IPS-20b (cell line): ENCODE data around the gene DTX4.

ENCODE experiments used
- H3K27ac ChIP-seq: one replicate; pipeline ENCODE4 v1.5.1; 2013; ENCODE audit warnings: low read length
- H3K27me3 ChIP-seq: 2 replicates; pipeline ENCODE4 v1.6.1; 2013; ENCODE audit warnings: mild to moderate bottlenecking, low read length, inconsistent platforms; ENCODE audit not compliant: insufficient read depth
- H3K36me3 ChIP-seq: 2 replicates; pipeline ENCODE4 v1.6.1; 2013; ENCODE audit warnings: low read depth, mild to moderate bottlenecking, inconsistent platforms, low read length, moderate library complexity; ENCODE audit not compliant: insufficient read depth
- H3K4me1 ChIP-seq: 2 replicates; pipeline ENCODE4 v1.6.1; 2013; ENCODE audit warnings: mild to moderate bottlenecking, control low read depth, inconsistent platforms, low read length, moderate library complexity; ENCODE audit not compliant: insufficient read depth
- H3K4me3 ChIP-seq: 2 replicates; pipeline ENCODE4 v1.5.1; 2013; ENCODE audit warnings: mild to moderate bottlenecking, low read length, inconsistent platforms
- H3K9ac ChIP-seq: 2 replicates; pipeline ENCODE4 v1.6.1; 2013; ENCODE audit warnings: low read depth, mild to moderate bottlenecking, inconsistent platforms, low read length, moderate library complexity
- H3K9me3 ChIP-seq: 2 replicates; pipeline ENCODE4 v1.6.1; 2013; ENCODE audit warnings: mild to moderate bottlenecking, low read depth, low read length, inconsistent platforms; ENCODE audit not compliant: insufficient read depth

The DTX4 gene

DNA sequence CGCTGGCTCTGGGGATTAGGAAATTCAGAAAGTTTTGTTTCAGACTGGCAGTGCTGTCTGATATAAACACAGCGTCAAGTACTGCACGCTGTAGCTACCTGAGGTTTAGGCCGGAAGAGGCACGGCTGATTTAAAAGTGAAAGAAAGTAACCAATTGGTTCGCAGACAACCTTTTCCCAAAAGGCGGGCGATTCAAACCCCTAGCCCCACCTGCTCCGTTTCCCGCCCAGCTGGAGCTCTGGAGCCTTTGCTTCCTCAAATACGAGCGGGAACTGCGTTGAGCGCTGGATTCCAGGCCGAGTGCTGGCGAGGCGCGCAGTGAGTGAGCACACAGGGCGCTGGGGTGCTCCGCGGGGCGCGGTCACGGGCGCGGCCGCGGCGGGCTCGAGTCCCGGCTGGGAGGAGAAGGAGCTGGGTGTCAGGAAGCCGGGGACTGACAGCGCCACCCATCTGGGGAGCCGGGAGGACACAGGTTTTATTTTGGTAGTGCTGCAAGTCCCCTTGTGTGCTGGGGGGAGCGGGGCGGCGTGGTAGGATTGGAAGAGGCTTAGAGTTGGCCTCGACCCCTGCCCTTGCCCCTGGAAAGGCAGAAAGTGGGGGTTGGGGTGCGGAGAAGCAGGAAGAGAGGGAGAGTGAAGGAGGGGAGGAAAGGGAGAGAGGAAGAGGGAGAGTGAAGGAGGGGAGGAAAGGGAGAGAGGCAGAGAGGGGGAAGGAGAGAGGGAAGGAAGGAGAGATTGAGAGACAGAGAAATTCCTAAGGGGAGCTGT is 27.2 kb upstream of the DTX4 start:
- Histone ChIP-seq H3K27ac (no peak overlapping the region), H3K9ac (peak overlapping the region; percentile 78; the same call in 1 of the 2 replicates), H3K4me3 (peak overlapping the region; percentile 87), H3K36me3 (peaks cover 12% of the 10 kb centered on the region; the same call in 1 of the 2 replicates), H3K9me3 (no peaks in the 10 kb centered on the region), H3K4me1 (peaks cover 3% of the 10 kb centered on the region; the same call in 1 of the 2 replicates), H3K27me3 (peaks cover 17% of the 10 kb centered on the region)

DNA sequence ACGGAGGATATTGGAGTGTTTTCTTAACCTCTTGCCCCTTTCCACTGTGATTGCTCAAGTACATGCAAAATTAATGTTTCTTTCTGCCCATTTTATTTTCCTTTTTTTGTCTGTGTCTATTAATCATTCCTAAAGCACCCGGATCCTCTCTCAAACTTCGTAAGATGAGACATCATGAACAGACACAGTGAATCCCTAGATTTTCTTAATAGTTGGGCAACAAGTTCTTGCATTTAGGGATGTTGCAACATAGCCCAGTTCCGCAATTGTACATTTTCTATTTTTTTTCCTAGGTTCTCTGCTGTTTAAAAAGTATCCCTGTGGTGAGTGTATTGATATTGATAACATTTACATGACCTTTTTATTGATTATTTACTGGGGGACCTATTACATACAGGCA is 26.4 kb upstream of the DTX4 start:
- H3K9me3 ChIP-seq: no peaks in the 10 kb centered on the region
- H3K27ac ChIP-seq: no peak overlapping the region
- peak overlapping the region; percentile 87 for H3K4me3 ChIP-seq
- H3K9ac ChIP-seq: peak overlapping the region; percentile 78; the same call in 1 of the 2 replicates
- peaks cover 18% of the 10 kb centered on the region; the same call in 1 of the 2 replicates for H3K36me3 ChIP-seq
- H3K4me1 ChIP-seq: peaks cover 3% of the 10 kb centered on the region; the same call in 1 of the 2 replicates
- H3K27me3 ChIP-seq: peaks cover 17% of the 10 kb centered on the region

DNA sequence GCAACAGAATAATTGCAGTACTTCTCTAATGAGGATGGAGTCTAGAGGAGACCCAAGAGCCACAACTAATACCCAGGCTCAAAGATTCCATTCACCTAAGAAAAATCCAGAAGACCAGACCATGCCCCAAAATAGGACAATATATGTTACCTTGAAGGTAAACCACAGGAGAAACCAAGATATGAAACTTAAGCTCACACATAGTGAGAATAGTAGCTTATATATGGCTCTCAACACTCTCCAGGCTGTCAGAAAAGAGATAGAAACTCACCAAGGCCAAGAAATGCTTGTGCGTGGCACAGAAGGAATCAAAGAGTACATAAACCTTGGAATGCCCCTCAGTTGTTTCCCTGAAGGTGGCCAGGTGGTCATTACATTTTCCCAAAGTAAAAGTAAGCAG is 20.2 kb upstream of the DTX4 start:
- Histone ChIP-seq H3K36me3 (peaks cover 40% of the 10 kb centered on the region), H3K4me1 (no peaks in the 10 kb centered on the region), H3K4me3 (no peak overlapping the region)

DNA sequence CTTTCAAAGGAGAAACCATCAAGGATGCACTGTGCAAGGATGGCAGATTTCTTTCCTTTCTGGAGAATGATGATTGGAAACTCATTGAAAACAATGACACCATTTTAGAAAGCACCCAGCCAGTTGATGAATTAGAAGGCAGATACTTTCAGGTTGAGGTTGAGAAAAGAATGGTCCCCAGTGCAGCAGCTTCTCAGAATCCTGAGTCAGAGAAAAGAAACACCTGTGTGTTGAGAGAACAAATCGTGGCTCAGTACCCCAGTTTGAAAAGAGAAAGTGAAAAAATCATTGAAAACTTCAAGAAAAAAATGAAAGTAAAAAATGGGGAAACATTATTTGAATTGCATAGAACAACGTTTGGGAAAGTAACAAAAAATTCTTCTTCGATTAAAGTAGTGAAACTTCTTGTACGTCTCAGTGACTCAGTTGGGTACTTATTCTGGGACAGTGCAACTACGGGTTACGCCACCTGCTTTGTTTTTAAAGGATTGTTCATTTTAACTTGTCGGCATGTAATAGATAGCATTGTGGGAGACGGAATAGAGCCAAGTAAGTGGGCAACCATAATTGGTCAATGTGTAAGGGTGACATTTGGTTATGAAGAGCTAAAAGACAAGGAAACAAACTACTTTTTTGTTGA is 19.5 kb upstream of the DTX4 start:
- Histone ChIP-seq H3K27ac (no peak overlapping the region), H3K36me3 (peaks cover 40% of the 10 kb centered on the region), H3K9me3 (no peaks in the 10 kb centered on the region), H3K27me3 (no peaks in the 10 kb centered on the region), H3K9ac (no peak overlapping the region), H3K4me1 (no peaks in the 10 kb centered on the region), H3K4me3 (no peak overlapping the region)

More for the DNA sequence above, 20.2 kb upstream of the DTX4 start:
- Histone ChIP-seq H3K9me3 (no peaks in the 10 kb centered on the region), H3K9ac (no peak overlapping the region), H3K27me3 (no peaks in the 10 kb centered on the region), H3K27ac (no peak overlapping the region)

DNA sequence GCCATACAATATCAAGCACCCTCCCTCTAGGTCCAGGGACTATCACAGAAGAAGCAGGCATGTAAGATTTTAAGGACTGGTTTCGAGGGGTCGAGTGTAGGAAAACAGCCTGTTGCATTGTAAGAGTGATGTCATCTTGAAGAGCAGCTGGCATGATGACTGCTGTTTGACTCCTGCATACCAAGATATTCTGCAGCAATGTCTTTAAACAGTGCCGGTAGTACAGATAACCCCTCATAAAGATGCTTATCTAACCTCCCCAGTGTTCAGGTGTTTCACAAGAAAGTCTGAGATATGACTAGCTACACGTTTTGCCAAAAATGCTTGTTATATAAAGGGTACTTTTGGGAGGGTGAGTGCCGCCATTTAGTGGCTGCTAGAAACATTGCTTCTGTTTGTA is 17.3 kb upstream of the DTX4 start:
- Histone ChIP-seq H3K9ac (no peak overlapping the region), H3K27me3 (no peaks in the 10 kb centered on the region), H3K27ac (no peak overlapping the region), H3K4me1 (peaks cover 2% of the 10 kb centered on the region; the same call in 1 of the 2 replicates), H3K4me3 (no peak overlapping the region), H3K36me3 (peaks cover 28% of the 10 kb centered on the region), H3K9me3 (no peaks in the 10 kb centered on the region)

DNA sequence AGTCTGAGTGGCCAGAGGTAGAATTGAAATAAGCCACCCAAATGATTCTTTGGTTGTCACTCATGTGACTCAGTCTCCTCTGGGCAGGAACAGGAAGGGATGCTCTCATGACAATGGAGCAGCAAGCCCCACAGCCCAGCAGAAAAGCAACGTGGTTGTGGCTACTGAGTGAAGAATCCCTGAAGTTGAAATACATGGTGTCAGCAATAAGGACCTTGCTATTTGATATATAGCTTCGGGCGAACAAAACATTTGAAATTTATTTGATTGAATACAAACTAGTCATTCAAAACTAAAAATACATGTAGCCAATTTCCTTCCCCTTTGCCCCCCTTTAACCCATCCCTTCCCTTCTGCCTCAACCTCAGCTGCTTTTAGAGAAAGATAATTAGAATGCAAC is 14.5 kb upstream of the DTX4 start:
- no peaks in the 10 kb centered on the region for H3K27me3 ChIP-seq
- H3K4me3 ChIP-seq: no peak overlapping the region
- H3K27ac ChIP-seq: no peak overlapping the region
- H3K9me3 ChIP-seq: no peaks in the 10 kb centered on the region
- peaks cover 8% of the 10 kb centered on the region; the same call in 1 of the 2 replicates for H3K36me3 ChIP-seq
- H3K4me1 ChIP-seq: peaks cover 2% of the 10 kb centered on the region; the same call in 1 of the 2 replicates
- no peak overlapping the region for H3K9ac ChIP-seq

DNA sequence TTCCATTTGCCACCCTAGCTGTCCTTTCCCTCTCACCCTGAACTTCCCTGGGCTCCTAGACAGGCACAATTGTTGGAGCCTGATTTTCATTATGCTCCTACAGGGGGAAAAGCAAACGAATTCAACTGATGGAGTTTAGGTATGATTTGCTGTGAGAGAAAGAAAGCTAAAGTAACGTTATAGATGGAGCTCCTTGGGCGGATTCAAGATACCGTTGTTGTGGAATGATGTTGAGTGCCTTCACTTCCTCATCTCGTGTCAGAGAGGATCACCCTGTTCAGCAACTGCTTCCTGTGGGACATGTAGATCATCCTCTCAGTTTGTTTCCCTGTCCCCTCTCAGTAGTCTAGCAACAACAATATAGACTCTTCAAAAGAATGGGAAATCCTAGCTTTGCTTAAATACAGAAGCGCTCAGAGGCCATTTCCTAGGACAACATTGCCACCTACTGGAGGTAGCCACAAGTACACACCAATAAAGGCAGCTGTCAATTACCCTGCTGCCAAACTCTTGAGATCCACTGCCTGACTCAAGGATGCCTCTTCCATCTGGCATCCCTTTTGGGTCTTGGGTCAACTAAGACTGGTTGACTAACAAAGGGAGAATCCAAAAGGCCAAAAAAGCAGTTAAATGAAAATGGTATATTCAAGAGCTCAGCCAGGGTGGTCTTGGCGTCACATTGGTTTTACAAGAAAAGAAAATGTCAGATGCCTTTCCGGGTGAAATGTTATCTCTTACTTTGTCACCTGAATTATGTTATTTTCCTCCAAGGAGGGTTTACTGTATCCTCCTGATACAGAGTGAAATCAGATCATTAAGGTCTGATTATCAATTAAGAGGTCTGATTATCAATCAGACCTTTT is 13.5 kb upstream of the DTX4 start:
- no peaks in the 10 kb centered on the region for H3K9me3 ChIP-seq
- H3K4me1 ChIP-seq: peaks cover 2% of the 10 kb centered on the region; the same call in 1 of the 2 replicates
- no peaks in the 10 kb centered on the region for H3K27me3 ChIP-seq
- H3K4me3 ChIP-seq: no peak overlapping the region
- no peak overlapping the region for H3K9ac ChIP-seq
- no peaks in the 10 kb centered on the region for H3K36me3 ChIP-seq
- H3K27ac ChIP-seq: no peak overlapping the region

DNA sequence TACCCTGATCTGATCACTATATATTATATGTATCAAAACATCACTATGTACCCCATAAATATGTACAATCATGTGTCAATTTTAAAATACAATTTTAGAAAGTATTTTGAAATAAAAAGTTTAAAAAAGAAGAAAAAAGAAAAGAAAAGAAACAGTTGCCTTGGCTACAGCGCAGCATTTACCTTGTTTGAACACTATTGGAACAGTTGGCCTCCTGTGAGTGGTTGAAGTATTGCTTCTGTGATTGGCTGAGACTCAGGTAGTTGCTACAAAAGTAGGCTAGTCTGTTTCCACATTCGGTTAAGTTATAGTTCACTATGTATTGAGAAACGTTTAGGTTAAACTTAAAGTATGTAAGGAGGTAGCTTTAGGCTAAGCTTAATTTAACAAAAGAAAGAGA is 7.9 kb upstream of the DTX4 start:
- Histone ChIP-seq H3K27ac (no peak overlapping the region), H3K4me3 (no peak overlapping the region), H3K27me3 (no peaks in the 10 kb centered on the region), H3K36me3 (no peaks in the 10 kb centered on the region), H3K4me1 (no peaks in the 10 kb centered on the region), H3K9me3 (no peaks in the 10 kb centered on the region), H3K9ac (no peak overlapping the region)

DNA sequence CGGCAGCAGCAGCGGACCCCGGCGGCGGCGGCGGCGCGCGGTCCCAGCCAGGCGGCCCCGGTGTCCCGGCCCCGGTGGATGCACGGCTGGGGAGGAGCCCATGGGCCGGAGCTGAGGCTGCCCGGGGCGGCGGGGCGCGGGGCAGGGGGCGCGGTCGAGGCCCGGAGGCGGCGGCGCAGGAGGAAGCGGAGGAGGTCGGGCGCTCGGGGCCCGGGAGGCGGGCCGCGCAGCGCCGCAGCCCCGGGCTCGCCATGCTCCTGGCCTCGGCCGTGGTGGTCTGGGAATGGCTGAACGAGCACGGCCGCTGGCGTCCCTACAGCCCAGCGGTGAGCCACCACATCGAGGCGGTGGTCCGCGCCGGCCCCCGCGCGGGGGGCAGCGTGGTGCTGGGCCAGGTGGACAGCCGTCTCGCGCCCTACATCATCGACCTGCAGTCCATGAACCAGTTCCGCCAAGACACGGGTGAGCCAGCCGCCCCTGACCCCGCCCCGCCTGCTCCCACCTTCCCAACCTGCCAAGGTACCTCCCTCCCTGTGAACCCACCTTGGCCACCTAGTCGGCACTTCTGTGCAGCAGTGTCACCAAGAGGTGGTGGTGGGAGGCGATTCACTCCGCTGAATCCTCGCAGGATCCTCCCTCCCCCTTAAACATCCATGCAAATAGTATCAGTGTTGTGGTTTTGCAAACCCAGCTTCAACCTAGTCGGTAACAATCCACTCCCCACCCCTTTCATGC is 580 bp downstream of the DTX4 start:
- Histone ChIP-seq H3K9me3 (no peaks in the 10 kb centered on the region), H3K9ac (peak overlapping the region; percentile 96; the same call in 1 of the 2 replicates), H3K4me1 (peaks cover 12% of the 10 kb centered on the region; the same call in 1 of the 2 replicates), H3K36me3 (peaks cover 6% of the 10 kb centered on the region; the same call in 1 of the 2 replicates), H3K27ac (no peak overlapping the region), H3K4me3 (peak overlapping the region; percentile 92), H3K27me3 (peaks cover 6% of the 10 kb centered on the region; the same call in 1 of the 2 replicates)

DNA sequence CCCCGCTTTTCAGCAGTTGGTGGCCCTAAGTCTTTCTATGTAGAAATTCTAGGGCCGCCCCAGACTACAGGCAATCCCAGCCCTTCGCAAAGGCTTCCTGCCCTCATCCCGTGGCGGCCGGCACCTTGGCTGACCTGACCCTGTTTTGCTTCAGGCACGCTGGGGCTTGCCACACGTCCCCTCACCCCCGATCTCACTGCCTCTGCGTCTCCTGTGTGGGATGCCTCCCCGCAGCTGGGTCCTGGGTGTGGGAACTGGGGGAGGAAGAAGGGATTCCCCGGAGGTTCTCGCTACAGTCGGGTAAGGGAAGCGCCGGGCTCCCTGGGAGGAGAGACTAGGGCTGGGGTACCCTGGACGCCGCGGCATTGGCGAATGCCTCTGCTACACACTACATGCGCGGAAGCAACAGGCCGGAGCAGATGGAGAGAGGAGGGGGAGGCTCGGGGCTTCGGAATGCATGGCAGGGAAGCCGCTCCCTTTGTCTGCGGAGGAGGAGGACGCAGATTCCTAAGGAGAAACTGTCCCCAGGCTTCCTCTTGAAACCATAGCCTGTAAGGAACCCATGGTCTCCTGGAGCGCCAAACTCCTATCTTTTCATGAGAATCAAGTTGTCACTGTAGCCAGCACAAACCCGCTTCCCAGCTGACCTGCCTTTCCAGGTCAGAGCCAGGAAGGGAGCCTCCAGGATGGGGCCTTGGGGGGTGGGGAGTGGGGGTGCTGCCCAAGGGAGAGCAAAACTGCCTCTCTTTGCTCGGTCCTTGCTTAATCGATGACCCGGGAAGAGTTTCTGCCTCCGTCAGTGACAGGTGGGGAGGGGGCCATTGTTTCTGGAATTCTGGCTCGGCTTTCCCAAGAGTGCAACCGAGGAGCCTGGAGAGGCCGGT is 1.4 kb downstream of the DTX4 start:
- Histone ChIP-seq H3K9ac (peak overlapping the region; percentile 74), H3K4me1 (peaks cover 12% of the 10 kb centered on the region; the same call in 1 of the 2 replicates), H3K27me3 (peaks cover 6% of the 10 kb centered on the region; the same call in 1 of the 2 replicates), H3K4me3 (peak overlapping the region; percentile 92), H3K27ac (no peak overlapping the region), H3K36me3 (peaks cover 6% of the 10 kb centered on the region; the same call in 1 of the 2 replicates), H3K9me3 (no peaks in the 10 kb centered on the region)
